ENCODE measurements around the gene SRRD.

DNA sequence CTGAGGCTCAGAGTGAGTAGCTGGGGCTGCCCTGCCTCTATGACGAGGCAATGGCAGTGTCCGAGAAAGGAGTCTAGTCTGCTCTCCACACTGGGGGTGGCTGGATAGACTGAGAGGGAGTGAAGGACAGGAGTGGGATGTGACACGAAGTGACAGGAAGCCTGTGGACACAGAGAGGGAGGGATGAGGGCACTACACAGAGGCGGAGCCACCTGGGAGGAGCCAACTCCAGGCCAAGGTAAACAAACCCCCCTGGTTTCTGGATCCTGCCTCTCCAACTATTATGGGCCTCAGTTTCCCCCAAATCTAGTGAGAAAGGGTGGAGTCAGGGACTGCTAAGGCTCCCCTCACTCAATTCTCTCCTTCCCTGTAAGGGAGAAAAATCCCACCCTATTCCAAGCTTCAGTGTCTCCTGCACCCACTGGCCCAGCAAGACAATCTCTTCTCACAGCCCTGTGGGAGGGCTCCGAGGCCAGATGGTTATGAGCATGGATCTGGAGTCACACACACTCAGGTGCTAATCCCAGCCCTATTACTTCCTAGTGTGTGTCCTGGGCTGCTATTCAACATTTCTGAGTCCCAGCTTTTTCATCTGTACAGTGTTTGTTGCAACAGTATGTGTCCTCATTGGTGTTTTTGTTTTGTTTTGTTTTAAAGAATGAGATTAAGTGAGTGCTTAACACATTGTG, 29.7 kb upstream of the SRRD start:
- TF ChIP-seq EP300 (IDR thresholded peaks at IDR 0.05; ENCODE audit: borderline replicate concordance): no peak
- no peak for TF ChIP-seq TCF12 (IDR thresholded peaks at IDR 0.05; ENCODE audit: low read depth)
- no peak for TF ChIP-seq NFIC (IDR thresholded peaks at IDR 0.05)
- TF ChIP-seq, protein P1, sequence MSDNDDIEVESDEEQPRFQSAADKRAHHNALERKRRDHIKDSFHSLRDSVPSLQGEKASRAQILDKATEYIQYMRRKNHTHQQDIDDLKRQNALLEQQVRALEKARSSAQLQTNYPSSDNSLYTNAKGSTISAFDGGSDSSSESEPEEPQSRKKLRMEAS (IDR thresholded peaks at IDR 0.05): no peak
- no peak for TF ChIP-seq YY1 (IDR thresholded peaks at IDR 0.05; ENCODE audit: low read depth)
- TF ChIP-seq EGR1 (IDR thresholded peaks at IDR 0.05): no peak
